A549 treated with GW870086 at 1 μM for 4 hours (cell line): ENCODE measurements around the gene JDP2. TPM values are rescaled to one million over a fixed set of nuclear protein-coding genes. Genes with fewer than 3 reads are reported as not detected.

Experiments used
- total RNA-seq: library from RNA; stranded (reverse); fragments of 200-300 nt; extraction: Qiagen RNA extraction; gene quantifications from 5 replicates; pipeline ENCODE4 v1.2.3, GENCODE V29; 2022; ENCODE audit warnings: low read depth

Gene JDP2
- total RNA-seq: 16.1 to 22.9 TPM (median 22.2 TPM) in 5 replicates

GRCh38 chr14:75427482-75428229, at the start of gene JDP2:
JDP2 (plus strand) TSS chr14:75428022; CDS start chr14:75437921, 9,899 bp downstream.

GRCh38 chr14:75522224-75522982, 94.6 kb downstream of the JDP2 start, which contains the start of gene BATF:
BATF (plus strand) TSS chr14:75522469; CDS start chr14:75522683, 214 bp downstream.

Other genes with a start within 250 kb of the JDP2 start
- 7.7 to 11.6 TPM (median 9.4 TPM) in 5 replicates for gene FOS, start 149.2 kb upstream of the JDP2 start, total RNA-seq
- not detected in 5 replicates for gene BATF, start 94.4 kb downstream of the JDP2 start, total RNA-seq
- gene FLVCR2, start 150.6 kb downstream of the JDP2 start, total RNA-seq: 5.4 to 6.8 TPM (median 6.4 TPM) in 5 replicates
- 14.0 to 16.3 TPM (median 15.9 TPM) in 5 replicates for gene ERG28, start 232.9 kb downstream of the JDP2 start, total RNA-seq
- gene TTLL5, start 233.2 kb downstream of the JDP2 start, total RNA-seq: 11.3 to 13.7 TPM (median 12.1 TPM) in 5 replicates